GM23248 (cell line): Measurements from ENCODE around the gene TRIM59.
"Not testable (repeated sequence)": the region's sequence is repeated elsewhere in the genome, so short reads cannot be mapped to it uniquely, and the experiment has no call there.

Experiments used
- EZH2 ChIP-seq: fragments of 200-600 bp; sonication (generic); IDR thresholded peaks from 2 replicates; pipeline ENCODE4 v1.6.1; 2018; ENCODE audit warnings: antibody characterized with exemption, mild to moderate bottlenecking; ENCODE audit not compliant: insufficient read depth, poor library complexity, severe bottlenecking
- EZH2phosphoT487 ChIP-seq: fragments of 200-600 bp; sonication (generic); IDR thresholded peaks from 2 replicates; pipeline ENCODE4 v1.6.1; 2018; ENCODE audit warnings: antibody characterized with exemption, moderate library complexity, mild to moderate bottlenecking, low read depth; ENCODE audit not compliant: insufficient read depth

- TF ChIP-seq EZH2, EZH2phosphoT487: not testable (repeated sequence)
These were observed 2.7 kb upstream of the TRIM59 start for GRCh38 chr3:160452251-160452650.
